HG03469 (cell line): Measurements from ENCODE around the gene MED28.
A peak's percentile ranks its signal among the peaks of the same experiment; 100 is the strongest.
"Not testable (repeated sequence)": the region's sequence is repeated elsewhere in the genome, so short reads cannot be mapped to it uniquely, and the experiment has no call there.

ENCODE experiments used
- ATAC-seq: cut with Tn5 transposase; IDR thresholded peaks from one replicate; pipeline ENCODE4 v1.9.1; 2021; ENCODE audit warnings: mild to moderate bottlenecking, moderate library complexity, moderate number of reproducible peaks; ENCODE audit not compliant: unreplicated experiment

Gene MED28, protein sequence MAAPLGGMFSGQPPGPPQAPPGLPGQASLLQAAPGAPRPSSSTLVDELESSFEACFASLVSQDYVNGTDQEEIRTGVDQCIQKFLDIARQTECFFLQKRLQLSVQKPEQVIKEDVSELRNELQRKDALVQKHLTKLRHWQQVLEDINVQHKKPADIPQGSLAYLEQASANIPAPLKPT

DNA sequence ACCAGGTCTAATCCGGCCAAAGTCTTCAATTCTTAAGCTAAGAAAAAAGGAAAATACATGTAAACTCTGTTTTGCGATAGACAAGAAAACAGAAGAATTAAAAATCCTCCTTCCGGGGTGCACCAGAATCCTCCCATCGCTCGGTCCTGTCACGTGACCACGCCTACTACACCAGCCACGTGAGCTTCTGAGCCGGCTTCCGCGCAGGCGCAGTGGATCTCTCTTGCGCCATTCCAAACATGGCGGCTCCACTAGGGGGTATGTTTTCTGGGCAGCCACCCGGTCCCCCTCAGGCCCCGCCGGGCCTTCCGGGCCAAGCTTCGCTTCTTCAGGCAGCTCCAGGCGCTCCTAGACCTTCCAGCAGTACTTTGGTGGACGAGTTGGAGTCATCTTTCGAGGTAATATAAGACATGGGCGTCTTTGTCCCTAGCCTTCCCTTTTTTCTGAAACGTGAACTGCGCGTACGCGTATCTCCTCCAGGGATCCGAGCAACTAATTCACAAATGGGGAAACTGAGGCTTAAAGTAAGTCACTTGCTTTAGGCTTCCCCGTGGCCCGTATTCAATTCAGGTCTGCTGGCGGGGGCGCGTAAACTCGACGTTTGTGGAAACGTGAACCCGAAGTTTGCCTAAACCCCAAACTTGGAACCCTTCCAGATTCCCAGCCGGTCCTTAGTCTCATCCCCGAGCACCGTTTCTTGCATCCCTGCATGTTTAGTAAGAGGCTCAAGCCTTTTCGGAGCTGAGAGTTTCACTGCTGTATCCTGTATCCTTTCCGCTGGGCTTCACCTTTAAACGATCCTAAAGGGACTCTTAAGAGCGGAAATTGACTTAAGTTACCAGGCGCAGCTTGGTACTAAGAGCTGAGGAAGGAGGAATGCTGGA lies at the start of gene MED28:
Gene MED28, plus strand, starts transcription at position 226 of the 884 bp plus-strand sequence. Its CDS starts 14 bp downstream, at position 240.
- ATAC-seq: peak; percentile 91

DNA sequence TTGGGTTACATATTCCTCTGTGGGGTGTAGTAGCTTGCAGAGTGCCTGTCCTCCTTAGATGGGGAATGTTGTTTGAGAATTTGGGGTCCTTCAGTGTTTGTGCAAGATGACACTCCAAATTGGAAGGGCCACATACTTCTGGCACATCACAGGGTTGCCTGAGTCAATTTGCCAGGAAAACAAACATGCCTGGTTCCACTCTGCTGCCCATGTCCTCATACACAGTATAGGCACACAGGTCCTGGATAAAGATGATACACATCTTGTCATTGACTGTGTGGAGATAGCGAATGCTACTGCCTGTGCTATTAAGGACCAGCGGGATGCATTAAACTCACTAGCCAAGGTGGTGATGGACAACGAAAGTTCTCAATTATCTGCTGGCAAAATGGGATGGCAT lies 48.6 kb upstream of the MED28 start:
- ATAC-seq: no peak

DNA sequence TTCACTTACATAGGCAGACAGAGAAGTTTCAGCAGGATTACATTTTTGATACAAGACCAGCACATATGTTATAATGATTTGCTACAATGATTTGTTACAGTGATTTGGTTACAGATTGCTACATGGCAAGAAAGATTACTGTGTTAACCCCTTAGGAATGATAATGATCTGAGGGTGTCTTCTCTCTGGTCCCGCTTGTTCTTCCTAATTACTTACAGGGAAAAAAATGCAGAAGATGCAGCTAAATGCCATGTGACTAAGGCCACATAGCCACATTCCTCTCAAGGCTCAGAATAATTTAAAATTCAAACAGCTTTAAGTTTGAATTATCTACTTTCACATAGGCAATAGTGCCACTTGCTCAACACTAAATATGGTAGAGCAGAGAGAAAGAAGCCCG lies 47.2 kb upstream of the MED28 start:
- ATAC-seq: no peak

DNA sequence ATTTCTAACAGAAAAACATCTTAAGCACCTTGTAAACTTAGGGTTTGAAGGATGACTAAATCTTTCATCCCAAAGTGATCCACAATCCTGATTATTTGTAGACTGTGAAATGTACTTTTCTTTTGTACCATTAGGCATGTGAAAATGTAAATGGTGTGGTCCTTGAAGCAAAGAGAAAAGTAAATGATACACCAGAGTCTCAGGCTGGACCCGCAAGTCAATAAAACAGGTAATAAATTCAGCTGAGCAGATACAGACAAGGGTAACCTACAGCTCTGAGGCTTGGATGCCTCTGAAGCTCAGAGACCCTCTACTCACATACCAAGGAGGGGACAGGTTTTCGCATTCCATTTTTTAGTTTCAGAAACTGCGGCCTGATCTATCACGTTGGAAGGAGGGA lies 40.2 kb upstream of the MED28 start:
- no peak for ATAC-seq

DNA sequence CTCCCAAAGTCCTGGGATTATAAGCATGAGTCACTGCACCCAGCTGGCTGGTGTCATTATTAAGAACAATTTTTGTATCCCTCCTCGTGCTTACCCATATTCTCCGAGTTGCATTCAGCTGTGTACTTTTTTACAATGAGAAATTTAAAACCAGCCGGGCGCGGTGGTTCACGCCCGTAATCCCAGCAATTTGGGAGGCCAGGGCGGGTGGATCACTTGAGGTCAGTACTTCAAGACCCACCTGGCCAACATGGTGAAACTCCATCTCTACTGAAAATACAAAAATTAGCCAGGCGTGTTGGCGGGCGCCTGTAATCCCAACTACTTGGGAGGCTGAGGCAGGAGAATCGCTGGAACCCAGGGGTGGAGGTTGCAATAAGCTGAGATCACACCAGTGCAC lies 39.3 kb upstream of the MED28 start:
- not testable (repeated sequence) for ATAC-seq

DNA sequence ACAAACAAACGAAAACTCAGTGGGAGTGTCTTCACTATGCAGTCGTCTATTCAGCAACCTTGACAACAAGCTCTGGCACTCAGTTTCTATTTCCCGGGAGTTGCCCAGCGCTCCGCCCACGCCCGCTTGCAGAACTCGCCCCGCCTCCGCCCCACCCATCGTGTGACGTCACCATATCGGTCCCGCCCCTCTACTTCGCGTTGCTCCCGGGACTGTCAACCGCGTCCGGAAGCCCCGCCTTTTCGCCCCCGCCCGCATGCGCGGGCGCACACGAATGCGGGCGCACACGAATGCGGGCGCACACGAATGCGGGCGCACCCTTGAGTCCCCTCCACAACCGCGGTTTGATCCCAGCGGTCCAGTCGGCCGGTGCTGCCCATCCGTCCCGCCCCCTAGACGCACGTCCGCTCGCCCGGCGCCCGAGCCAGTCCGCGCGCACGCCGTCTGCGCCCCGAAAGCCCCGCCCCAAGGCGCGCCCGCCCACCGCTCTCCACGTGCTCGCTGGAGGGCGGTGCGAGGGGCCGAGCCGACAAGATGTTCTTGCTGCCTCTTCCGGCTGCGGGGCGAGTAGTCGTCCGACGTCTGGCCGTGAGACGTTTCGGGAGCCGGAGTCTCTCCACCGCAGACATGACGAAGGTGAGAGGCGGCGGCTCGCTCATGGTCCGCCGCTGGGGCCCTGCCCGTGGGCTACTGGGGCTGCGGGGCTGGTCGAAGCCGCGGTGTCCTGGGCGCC lies 37.3 kb upstream of the MED28 start, which contains the start of gene LAP3:
Gene LAP3, plus strand, starts transcription at position 267 of the 733 bp plus-strand sequence. Its CDS starts 268 bp downstream, at position 535.
- ATAC-seq: peak; percentile 79

DNA sequence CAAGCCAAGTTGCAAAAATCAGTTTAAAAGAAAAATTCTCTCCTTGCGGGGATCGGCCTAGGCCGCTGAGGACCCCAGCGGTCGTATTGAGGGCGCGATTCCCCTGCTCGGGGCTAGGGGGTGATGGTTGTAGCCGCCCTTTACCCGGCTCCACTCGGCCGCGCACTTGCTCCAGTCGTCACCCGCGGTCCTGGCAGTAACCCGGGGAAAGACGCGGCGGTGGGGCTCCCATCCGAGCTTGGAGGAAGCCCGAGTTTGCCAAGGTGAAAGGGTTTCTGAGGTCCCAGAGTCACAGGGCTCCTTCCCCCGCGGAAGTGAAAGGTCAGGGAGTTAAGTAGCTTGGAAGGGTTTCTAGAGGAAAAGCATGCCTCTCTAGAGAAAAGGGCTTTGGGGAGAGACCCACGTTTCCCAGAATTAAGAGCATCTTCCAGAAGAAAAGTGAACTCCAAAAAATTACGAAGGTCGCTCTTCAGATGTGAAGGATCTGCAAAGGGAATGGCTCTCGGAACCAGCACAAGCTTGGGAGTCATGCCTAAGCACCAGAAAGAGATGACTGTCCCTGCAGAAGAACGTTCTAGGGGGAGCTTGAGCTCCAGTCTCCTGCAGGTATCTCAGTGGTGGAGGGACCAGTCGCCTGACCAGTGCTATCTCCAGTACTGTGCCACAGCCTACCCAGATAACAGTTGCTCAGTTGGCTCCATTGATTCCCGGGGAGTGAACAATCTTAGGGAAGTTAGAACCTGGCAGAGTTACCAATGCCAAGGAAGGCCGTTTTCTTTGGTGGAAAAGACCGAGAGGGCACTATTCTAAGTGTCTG lies 36.6 kb upstream of the MED28 start:
- ATAC-seq: no peak

DNA sequence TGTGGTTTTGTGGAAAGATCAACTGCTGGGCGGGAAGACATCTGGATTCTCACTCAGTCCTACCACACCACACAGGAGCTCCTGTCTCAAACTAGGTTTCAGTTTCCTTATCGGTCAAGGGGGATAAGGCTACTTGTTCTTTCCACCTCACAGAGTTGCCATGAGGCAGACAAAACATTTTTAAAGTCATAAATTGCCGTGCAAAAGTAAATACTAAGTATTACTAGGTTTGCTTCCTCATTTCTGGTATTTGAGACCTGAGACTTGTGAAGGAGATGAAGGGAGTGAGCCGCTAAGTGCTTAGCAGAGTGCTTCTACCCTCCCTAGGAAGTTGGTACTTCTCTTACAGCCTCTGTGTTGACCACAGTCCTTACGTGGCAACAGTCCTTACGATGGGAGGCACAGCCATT lies 36.0 kb upstream of the MED28 start:
- peak; percentile 27 for ATAC-seq

DNA sequence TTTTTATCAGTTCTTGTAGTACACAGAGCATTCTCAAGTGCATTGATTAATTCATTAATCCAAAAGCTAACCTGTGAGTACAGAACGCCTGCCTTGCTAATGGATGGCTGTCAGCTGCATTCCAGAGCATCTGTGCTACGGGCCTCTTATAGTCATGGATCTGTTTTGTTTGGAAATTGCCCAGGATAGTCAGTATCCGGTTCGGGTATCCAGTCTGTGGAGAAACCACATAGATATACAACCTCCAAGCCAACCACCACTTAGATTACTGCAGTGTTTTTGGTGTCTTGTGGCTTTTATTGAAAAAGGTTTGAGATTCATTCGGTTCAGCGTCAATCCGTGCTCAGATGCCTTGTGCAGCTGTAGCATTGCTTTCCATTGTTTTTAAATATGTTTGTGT lies 33.5 kb upstream of the MED28 start:
- ATAC-seq: no peak

DNA sequence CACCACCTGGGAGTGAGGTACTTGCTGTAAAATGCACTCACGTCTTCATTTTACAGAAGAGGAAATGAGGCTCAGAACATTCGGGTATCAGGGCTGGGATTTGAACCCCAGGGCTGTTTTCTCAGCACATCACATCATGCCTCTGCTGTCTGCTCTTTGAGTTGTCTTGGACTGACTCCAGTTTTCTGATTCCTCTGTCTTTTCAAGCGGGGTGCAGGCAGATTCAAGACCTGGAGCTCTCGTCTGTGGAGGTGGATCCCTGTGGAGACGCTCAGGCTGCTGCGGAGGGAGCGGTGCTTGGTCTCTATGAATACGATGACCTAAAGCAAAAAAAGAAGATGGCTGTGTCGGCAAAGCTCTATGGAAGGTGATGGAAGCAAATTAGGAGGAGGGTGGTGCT lies 31.2 kb upstream of the MED28 start:
- no peak for ATAC-seq

DNA sequence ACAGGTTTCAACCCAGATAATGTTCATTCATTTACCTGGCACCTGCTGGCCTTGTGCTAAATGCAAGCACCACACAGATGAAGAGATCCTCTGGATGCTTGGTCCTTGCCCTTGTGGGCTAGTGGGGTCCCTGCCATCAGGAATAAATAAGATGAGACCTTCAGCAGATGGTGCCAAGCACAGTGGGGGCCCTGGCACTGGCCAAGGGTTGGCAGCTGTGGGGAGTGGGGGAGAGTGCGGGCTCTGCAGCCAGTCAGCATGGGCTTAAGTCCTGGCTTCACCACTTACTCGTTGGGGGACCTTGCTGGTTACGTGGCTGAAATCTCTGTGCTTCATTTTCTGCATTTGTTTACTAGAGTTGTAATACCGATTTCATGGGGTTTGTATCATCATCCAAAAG lies 30.5 kb upstream of the MED28 start:
- no peak for ATAC-seq

DNA sequence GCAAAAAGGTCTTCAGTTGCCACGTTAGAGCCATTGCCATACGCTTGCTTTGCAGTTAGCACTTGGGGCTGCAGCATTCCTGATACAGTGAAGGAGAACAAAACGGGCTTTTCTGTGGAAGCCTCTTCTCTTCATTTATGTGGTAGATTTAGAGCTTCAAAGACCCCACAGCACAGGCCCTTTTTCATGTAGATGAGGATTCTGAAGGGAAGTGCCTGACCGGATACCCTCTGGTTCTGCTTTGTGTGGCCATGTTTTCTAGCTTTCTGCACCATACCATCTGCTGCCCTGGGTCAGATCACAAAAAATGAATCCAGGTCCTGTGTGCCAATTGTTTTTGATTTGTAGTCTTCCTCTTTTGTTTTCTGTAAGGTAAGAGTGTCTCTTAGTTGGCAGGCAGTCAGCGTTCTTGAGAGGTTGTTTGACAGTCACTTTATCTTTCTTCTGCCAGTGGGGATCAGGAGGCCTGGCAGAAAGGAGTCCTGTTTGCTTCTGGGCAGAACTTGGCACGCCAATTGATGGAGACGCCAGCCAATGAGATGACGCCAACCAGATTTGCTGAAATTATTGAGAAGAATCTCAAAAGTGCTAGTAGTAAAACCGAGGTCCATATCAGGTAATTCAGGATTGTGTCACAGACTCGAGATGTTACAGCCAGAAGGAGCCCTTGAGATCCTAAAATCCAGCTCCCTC lies 29.8 kb upstream of the MED28 start:
- ATAC-seq: no peak

DNA sequence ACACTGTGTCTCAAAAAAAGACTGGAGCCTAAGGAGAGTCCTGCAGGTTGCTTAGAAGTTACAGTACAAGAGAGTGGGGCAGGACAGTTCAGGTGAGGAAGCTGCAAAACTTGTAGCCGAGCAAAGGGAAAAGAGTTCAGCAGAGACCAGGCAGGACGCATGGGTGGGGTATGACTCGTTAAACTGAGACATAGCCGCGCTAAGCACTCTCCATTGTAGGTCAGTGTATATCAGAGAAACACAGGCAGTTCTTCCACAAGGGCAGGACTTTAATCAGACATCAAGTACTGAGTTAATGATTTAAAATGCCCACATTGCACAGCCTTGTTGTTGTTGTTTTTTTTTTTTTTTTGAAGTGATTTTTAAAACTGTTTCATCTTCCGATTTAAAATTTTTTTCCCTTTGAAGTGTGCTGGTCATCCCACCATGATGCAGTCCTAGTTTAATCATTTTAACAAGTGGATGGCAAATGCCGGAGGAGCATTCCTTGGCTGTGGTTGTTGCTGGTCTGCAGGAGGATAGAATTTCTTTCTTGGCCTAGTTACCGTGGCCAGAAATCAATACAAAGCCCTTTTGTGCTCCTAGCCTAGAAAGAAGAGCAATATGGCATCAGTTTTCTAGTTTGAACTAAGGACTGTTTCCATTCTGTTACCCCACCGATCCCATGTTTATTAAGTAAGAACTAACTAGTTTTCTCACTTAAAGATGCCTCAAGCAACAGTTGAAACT lies 27.2 kb upstream of the MED28 start:
- no peak for ATAC-seq

DNA sequence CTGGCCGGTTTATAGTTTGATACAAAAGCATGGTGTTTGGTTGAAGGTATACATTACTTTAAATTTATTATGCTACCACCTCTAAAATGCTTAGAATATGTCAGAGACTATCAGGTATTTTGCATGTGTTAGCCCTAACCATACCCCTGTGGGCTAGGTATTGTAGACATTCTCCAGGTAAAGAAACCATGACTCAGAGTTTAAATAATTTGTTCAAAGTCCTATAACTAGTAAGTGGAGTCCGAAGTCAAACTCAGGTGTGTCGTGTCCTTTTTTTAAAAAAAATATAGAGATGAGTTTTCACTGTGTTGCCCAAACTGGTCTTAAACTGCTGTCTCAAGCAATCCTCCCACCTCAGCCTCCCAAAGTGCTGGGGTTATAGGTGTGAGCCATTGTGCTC lies 25.1 kb upstream of the MED28 start:
- ATAC-seq: no peak

DNA sequence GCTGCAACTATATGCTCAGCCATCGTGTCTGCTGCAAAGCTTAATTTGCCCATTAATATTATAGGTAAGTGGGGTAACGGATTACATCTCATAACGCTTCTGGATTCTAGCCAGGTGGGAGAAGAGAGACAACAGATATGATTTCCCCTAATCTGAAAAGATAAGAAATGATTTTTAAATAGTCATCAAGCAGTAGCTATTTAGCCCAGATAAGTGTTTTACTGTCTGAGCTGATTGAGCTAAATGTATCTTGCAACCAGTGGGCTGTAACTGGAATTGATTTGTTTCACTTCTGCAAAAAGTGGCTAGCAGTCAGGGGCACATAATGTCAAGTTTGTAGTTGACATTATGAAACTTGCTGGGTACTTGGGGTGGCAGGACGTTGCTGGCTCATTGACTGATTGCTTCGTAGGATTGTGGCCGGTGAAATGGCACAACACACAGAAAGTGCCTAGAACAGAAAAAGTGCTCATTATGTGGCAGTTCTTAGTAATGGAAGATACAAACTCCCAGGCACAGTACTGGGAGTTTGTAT lies 18.9 kb upstream of the MED28 start:
- peak; percentile 77 for ATAC-seq

DNA sequence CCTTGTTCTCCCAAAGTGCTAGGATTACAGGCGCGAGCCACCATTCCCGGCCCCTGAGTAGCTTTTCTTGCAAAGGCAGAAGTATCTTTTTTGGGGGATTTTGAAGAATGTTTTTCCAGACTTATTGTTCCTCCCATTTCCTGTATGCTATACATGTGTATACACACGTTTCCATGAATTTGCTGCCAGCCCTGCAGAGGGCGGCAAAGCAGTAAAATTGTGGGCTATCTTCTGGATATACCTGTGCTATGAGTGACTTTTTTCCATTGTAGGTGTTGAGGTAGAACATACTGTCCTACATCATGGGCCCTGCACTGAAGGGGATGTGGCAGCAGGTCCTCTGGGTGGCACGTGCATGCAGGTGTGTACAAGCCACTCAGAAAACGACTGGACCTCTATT lies 16.9 kb upstream of the MED28 start:
- ATAC-seq: no peak

DNA sequence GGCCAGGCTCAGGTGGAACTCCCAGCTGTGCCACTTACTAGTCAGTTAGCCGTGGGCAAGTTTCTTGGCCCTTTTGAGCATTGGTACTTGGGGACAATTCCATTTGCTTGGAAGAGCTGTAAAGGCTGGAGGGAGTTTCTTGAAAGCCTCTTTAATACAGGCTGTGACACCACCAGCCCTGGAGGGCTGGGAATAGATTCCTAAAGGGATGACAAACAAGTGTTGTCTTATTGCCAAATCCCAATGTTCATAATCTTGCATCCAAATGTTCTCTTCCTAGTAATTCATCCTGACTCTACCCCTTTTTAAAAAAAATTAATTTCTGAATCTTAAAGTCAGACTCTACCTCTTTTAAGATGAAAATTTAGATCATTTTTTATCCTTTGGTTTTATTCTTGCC lies 14.6 kb upstream of the MED28 start:
- ATAC-seq: no peak

DNA sequence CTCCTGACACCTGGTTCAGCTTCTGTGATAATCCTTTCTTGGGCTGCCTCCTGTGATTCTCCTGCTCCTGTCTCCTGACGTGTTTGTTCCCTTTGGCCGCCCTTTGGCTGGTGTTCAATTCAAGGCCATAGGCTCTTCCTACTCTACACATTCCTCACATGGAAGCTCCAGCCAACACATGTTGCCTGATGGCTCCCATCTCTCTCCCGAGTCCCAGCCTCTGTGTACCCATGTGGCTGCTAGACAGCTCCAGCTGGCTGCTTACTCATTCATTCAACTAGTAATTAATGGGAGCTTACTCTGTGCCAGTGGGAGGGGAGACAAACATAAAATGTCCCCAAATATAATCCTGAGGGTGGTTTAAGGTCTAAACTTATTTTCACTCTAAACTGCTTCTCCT lies 9.2 kb upstream of the MED28 start:
- ATAC-seq: no peak

DNA sequence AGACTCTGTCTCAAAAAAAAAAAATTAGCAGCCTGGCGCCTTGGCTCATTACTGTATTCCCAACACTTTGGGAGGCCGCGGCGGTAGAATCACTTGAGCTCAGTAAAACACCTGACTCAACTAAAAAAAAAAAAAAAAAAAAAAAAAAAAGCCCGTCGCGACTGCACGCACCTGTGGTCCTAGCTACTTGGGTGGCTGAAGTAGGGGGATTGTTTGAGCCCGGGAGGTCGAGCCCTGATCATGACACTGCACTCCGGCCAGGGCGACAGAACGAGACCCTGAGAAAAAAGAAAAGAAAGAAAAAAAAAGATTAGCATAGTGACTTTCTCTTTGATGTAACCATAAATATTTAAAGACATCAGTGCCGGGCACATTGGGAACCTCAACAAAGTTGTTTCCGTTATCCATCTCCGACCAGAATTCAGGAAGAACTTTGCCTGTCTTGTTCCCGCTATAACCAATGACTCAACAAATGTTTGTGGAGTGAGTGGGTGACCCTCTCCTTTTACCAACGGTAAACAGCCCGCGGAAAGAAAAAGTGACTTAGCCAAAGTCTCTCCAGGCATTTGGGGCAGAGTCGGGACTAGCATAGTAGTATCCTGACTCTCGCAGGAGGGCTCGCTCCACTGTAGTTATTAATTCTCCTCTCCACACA lies 553 bp upstream of the MED28 start:
- ATAC-seq: peak; percentile 24
